PFSK-1 (cell line): ENCODE data around the gene HCN2.

Experiments
- FOXP2 ChIP-seq: optimal IDR thresholded peaks from 2 replicates; pipeline ENCODE3; 2011; ENCODE audit warnings: borderline replicate concordance, control low read depth, inconsistent platforms; ENCODE audit not compliant: insufficient read depth; ENCODE audit errors: extremely low read length, extremely low read depth
- POLR2AphosphoS5 ChIP-seq: IDR thresholded peaks from 2 replicates; pipeline ENCODE4 v1.6.1; 2012; ENCODE audit warnings: low read depth, mild to moderate bottlenecking, control low read depth, low read length, moderate library complexity
- SIN3A ChIP-seq: IDR thresholded peaks from 2 replicates; pipeline ENCODE4 v1.6.1; 2012; ENCODE audit warnings: mild to moderate bottlenecking, low read length, moderate library complexity, borderline replicate concordance; ENCODE audit not compliant: insufficient read depth
- TAF1 ChIP-seq: IDR thresholded peaks from 2 replicates; pipeline ENCODE4 v1.6.1; 2012; ENCODE audit warnings: low read length, control low read depth, borderline replicate concordance; ENCODE audit not compliant: insufficient read depth
- TF ChIP-seq, protein P1 (sequence below), 2 experiments: IDR thresholded peaks; 2 replicates each; pipeline versions ENCODE4 v1.6.1 to v1.8.0; 2011 to 2012; ENCODE audit warnings: low read depth in 2 of 2, low read length in 2 of 2, control low read depth in 1 of 2, inconsistent platforms in 1 of 2, mild to moderate bottlenecking in 1 of 2, moderate library complexity in 1 of 2; ENCODE audit not compliant: insufficient read depth in 1 of 2

The HCN2 gene

GRCh38 chr19:623175-623916, 33.7 kb downstream of the HCN2 start:
- TF ChIP-seq SIN3A (no peak), TAF1 (no peak), FOXP2 (no peak), POLR2AphosphoS5 (no peak)
- TF ChIP-seq, protein P1, sequence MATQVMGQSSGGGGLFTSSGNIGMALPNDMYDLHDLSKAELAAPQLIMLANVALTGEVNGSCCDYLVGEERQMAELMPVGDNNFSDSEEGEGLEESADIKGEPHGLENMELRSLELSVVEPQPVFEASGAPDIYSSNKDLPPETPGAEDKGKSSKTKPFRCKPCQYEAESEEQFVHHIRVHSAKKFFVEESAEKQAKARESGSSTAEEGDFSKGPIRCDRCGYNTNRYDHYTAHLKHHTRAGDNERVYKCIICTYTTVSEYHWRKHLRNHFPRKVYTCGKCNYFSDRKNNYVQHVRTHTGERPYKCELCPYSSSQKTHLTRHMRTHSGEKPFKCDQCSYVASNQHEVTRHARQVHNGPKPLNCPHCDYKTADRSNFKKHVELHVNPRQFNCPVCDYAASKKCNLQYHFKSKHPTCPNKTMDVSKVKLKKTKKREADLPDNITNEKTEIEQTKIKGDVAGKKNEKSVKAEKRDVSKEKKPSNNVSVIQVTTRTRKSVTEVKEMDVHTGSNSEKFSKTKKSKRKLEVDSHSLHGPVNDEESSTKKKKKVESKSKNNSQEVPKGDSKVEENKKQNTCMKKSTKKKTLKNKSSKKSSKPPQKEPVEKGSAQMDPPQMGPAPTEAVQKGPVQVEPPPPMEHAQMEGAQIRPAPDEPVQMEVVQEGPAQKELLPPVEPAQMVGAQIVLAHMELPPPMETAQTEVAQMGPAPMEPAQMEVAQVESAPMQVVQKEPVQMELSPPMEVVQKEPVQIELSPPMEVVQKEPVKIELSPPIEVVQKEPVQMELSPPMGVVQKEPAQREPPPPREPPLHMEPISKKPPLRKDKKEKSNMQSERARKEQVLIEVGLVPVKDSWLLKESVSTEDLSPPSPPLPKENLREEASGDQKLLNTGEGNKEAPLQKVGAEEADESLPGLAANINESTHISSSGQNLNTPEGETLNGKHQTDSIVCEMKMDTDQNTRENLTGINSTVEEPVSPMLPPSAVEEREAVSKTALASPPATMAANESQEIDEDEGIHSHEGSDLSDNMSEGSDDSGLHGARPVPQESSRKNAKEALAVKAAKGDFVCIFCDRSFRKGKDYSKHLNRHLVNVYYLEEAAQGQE (IDR thresholded peaks at IDR 0.05; ENCODE audit: insufficient read depth in 1 of 2, low read depth in 2 of 2, low read length in 2 of 2) = no peak

DNA sequence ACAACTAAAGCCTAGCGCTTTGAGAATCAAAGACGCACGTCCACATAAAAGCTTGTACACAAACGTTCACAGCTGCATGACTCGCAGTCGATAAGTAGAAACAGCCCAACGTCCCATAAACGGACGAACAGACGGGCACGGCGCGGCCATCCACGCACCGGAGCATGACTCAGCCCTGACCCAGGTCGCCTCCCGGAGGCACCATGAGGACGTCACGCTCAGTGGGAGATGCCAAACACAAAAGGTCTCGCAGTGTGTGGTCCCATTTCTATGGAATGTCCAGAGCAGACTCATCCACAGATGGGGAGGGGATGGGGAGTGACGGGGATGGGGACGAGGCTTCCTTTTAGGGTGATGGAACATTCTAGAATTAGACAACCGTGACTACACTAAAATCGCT, 34.3 kb downstream of the HCN2 start:
- no peak for TF ChIP-seq FOXP2
- no peak for TF ChIP-seq TAF1
- TF ChIP-seq SIN3A = no peak
- TF ChIP-seq, protein P1 (IDR thresholded peaks at IDR 0.05; ENCODE audit: insufficient read depth in 1 of 2, low read depth in 2 of 2, low read length in 2 of 2) = no peak
- TF ChIP-seq POLR2AphosphoS5 = no peak

DNA sequence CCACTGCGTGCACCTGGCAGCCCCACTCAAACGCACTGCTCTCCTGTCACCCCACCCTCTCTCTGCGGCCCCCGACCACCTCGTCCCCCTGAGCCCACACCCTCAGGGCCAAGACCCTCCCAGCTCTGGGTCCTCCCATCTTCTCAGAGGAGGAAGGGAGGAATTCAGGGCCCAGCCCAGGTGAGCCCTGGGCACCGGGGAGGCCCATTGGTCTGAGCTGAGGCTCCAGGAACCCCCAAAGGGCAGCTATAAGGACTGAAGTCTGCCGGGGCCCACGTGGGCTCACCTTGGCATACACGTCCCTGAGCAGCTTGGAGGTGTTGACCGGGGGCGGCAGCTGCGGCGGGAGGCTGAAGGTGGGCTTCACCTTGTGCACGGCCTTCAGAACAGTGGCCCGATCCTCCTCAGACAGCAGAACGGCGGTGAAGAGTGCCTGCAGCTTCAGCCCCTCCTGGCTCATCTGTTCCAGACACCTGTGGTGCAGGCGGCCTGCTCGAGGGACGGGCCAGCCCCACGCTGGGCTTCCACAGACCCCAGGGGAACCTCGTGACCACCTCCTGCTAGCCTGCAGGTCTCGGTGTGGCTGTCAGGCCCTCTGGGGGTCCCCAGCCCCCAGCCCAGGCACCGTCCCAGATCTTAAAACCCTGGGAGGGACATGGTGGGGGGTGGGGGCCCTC, 34.9 kb downstream of the HCN2 start:
- TF ChIP-seq, protein P1 (IDR thresholded peaks at IDR 0.05; ENCODE audit: insufficient read depth in 1 of 2, low read depth in 2 of 2, low read length in 2 of 2) = no peak
- TF ChIP-seq TAF1 = no peak
- TF ChIP-seq FOXP2 = no peak
- no peak for TF ChIP-seq POLR2AphosphoS5
- TF ChIP-seq SIN3A = no peak

DNA sequence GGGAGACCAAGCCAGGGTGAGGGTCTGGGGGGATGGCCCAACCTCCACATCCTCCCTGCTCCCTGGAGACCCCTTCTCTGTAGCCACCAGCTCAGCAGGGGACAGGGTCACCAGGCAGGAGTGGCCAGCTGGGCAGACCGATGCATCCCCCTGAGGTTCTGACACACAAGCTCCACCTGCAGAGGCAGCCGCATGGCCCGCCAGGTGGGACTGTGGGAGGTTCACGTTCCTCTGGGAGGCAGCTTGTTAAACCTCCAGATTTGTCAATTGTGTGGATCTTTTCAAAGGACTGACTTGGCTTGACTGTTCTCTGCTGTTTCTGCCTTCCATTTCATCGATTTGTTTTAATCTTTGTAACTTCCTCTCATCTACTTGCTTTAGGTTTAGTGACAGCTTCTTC, 35.6 kb downstream of the HCN2 start:
- TF ChIP-seq FOXP2 = no peak
- no peak for TF ChIP-seq SIN3A
- TF ChIP-seq TAF1 = no peak
- TF ChIP-seq, protein P1 (IDR thresholded peaks at IDR 0.05; ENCODE audit: insufficient read depth in 1 of 2, low read depth in 2 of 2, low read length in 2 of 2) = no peak
- no peak for TF ChIP-seq POLR2AphosphoS5
